Measurements from ENCODE around the gene DIPK1C. TPM values are rescaled to one million over a fixed set of nuclear protein-coding genes. Genes with fewer than 3 reads are reported as not detected.

Gene DIPK1C
- total and polyA plus RNA-seq, 10 of the 15 experiments (the other 5 are each of a cell fraction or from before 2014, with no cell fraction given): not detected

DNA sequence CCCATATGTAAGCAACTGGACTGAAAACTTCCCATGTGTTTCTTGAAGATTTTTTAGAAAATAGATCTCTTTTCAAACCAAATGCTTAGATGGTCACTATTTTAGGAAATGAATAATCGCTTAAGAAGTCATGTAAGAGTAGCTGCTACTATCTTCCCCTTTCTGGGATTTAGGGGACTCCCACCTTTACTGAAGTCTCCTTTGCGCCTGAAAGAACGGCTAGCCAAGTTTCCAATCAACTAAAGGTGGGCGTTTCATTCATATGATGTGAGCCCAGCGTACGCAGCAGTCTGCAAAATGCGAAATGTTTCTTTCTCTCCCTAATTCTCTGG is 1.1 kb downstream of the DIPK1C start (continued):
- TF ChIP-seq, protein P1, sequence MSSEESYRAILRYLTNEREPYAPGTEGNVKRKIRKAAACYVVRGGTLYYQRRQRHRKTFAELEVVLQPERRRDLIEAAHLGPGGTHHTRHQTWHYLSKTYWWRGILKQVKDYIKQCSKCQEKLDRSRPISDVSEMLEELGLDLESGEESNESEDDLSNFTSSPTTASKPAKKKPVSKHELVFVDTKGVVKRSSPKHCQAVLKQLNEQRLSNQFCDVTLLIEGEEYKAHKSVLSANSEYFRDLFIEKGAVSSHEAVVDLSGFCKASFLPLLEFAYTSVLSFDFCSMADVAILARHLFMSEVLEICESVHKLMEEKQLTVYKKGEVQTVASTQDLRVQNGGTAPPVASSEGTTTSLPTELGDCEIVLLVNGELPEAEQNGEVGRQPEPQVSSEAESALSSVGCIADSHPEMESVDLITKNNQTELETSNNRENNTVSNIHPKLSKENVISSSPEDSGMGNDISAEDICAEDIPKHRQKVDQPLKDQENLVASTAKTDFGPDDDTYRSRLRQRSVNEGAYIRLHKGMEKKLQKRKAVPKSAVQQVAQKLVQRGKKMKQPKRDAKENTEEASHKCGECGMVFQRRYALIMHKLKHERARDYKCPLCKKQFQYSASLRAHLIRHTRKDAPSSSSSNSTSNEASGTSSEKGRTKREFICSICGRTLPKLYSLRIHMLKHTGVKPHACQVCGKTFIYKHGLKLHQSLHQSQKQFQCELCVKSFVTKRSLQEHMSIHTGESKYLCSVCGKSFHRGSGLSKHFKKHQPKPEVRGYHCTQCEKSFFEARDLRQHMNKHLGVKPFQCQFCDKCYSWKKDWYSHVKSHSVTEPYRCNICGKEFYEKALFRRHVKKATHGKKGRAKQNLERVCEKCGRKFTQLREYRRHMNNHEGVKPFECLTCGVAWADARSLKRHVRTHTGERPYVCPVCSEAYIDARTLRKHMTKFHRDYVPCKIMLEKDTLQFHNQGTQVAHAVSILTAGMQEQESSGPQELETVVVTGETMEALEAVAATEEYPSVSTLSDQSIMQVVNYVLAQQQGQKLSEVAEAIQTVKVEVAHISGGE (CRISPR knock-in tag; IDR thresholded peaks at IDR 0.05): no peak
- no peak for TF ChIP-seq ATF7 (IDR thresholded peaks at IDR 0.05; ENCODE audit: low read depth)
- TF ChIP-seq FOS (IDR thresholded peaks at IDR 0.05; ENCODE audit: borderline replicate concordance, extremely low read depth, insufficient read length): no peak
- TF ChIP-seq TCF7 (IDR thresholded peaks at IDR 0.05; ENCODE audit: borderline replicate concordance): no peak
- TF ChIP-seq, protein P2, sequence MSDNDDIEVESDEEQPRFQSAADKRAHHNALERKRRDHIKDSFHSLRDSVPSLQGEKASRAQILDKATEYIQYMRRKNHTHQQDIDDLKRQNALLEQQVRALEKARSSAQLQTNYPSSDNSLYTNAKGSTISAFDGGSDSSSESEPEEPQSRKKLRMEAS (IDR thresholded peaks at IDR 0.05; ENCODE audit: low read depth, low read length): no peak

DNA sequence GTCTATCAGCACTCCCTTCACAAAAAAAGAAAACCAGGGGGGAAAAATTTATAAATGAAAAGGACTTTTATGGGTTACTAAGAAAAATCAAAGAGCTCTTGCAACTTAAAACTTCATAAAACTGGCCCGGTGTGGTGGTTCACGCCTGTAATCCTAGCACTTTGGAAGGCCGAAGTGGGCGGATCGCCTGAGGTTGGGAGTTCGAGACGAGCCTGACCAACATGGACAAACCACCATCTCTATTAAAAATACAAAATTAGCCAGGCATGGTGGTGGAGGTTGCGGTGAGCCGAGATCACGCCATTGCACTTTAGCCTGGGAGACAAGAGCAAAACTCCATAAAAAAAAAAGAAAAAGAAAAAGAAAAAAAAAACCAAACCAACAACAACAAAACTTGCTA is 1.7 kb downstream of the DIPK1C start:
- SMC1A ChIA-PET (ENCODE audit: uncharacterized antibody, unreplicated experiment): no interaction called here
- Histone ChIP-seq H3K4me1 (ENCODE audit: control insufficient read depth, insufficient read depth, low read length) (no peaks in the 10 kb centered on the region), H3K27ac (ENCODE audit: control insufficient read depth, insufficient read depth) (no peak overlapping the region), H3K36me3 (ENCODE audit: control insufficient read depth in 2 of 2, insufficient read depth in 2 of 2, low read length in 1 of 2) (no peaks in the 10 kb centered on the region), H3K9ac (ENCODE audit: control insufficient read depth, insufficient read depth, low read length) (no peak overlapping the region), H3K4me3 (no peak overlapping the region), H3K4me2 (ENCODE audit: control insufficient read depth, insufficient read depth) (no peak overlapping the region), H3K27me3 (replicated peaks in 1 of 2; ENCODE audit: control insufficient read depth in 2 of 2, insufficient read depth in 2 of 2, low read length in 1 of 2) (peaks cover 8 to 9% of the 10 kb centered on the region in 2 experiments), H3K79me2 (ENCODE audit: control insufficient read depth, insufficient read depth, low read length) (no peaks in the 10 kb centered on the region), H4K20me1 (ENCODE audit: control insufficient read depth, insufficient read depth) (no peaks in the 10 kb centered on the region), H3K9me3 (replicated peaks; ENCODE audit: control insufficient read depth, insufficient read depth, low read length) (no peaks in the 10 kb centered on the region), H2AFZ (ENCODE audit: control insufficient read depth, low read depth, low read length) (no peak overlapping the region)
- no peak for ATAC-seq
- intact Hi-C loops (cut with micrococcal nuclease; ENCODE audit: unreplicated experiment) (no loop called here), in situ Hi-C loops (cut with MboI) (no loop called here)
- POLR2A ChIA-PET: no interaction called here
- TF ChIP-seq, protein P3, sequence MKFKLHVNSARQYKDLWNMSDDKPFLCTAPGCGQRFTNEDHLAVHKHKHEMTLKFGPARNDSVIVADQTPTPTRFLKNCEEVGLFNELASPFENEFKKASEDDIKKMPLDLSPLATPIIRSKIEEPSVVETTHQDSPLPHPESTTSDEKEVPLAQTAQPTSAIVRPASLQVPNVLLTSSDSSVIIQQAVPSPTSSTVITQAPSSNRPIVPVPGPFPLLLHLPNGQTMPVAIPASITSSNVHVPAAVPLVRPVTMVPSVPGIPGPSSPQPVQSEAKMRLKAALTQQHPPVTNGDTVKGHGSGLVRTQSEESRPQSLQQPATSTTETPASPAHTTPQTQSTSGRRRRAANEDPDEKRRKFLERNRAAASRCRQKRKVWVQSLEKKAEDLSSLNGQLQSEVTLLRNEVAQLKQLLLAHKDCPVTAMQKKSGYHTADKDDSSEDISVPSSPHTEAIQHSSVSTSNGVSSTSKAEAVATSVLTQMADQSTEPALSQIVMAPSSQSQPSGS (IDR thresholded peaks at IDR 0.05; ENCODE audit: low read length): no peak
- no TSS peak for BruUV-seq (replicated peaks)
- RAD21 ChIA-PET (ENCODE audit: unreplicated experiment): no interaction called here
- 62% methylated on average over 10 of the region's 10 CpGs for WGBS (ENCODE audit: insufficient coverage, insufficient replicate concordance, low lambda C conversion rate, missing lambda C conversion rate)
- FAIRE-seq: no peak
- DNase-seq (ENCODE audit: low read depth, low spot score): no peak
- CTCF ChIA-PET: no interaction called here
